ENCODE results near the gene SERPINH1. TPM values are rescaled to one million over a fixed set of nuclear protein-coding genes. Genes with fewer than 3 reads are reported as not detected.

Gene SERPINH1
- total RNA-seq, 1 donor from 2014 or later, result 484 TPM

- Mint-ChIP-seq H3K36me3 (ENCODE audit: unreplicated experiment) (no peaks in the 10 kb centered on the region), H3K9me3 (ENCODE audit: unreplicated experiment) (no peaks in the 10 kb centered on the region), H3K4me3 (ENCODE audit: unreplicated experiment) (peak overlapping the region; percentile 65), H3K4me1 (ENCODE audit: unreplicated experiment) (peaks cover 2% of the 10 kb centered on the region), H3K27me3 (ENCODE audit: unreplicated experiment) (peaks cover 20% of the 10 kb centered on the region), H3K27ac (ENCODE audit: unreplicated experiment) (no peak overlapping the region)
- no peak for DNase-seq (ENCODE audit: extremely low spot score, unreplicated experiment)
- no peak for TF ChIP-seq CTCF (IDR thresholded peaks at IDR 0.05)
Measured at GRCh38 chr11:75523811-75524664, 38.0 kb upstream of the SERPINH1 start.

- no peak for TF ChIP-seq CTCF (IDR thresholded peaks at IDR 0.05)
- DNase-seq (ENCODE audit: extremely low spot score, unreplicated experiment), result no peak
- Mint-ChIP-seq H3K27me3 (ENCODE audit: unreplicated experiment) (peaks cover 25% of the 10 kb centered on the region), H3K36me3 (ENCODE audit: unreplicated experiment) (no peaks in the 10 kb centered on the region), H3K9me3 (ENCODE audit: unreplicated experiment) (no peaks in the 10 kb centered on the region), H3K4me1 (ENCODE audit: unreplicated experiment) (peaks cover 2% of the 10 kb centered on the region), H3K27ac (ENCODE audit: unreplicated experiment) (no peak overlapping the region), H3K4me3 (ENCODE audit: unreplicated experiment) (peak overlapping the region; percentile 65)
Measured at GRCh38 chr11:75524665-75525432, 37.2 kb upstream of the SERPINH1 start.

GRCh38 chr11:75525433-75526191 lies 36.4 kb upstream of the SERPINH1 start, which contains the start of gene GDPD5:
Gene GDPD5 (minus strand): TSS chr11:75525941. CDS start chr11:75477735, 48,206 bp downstream.
- Mint-ChIP-seq H3K4me1 (ENCODE audit: unreplicated experiment) (peaks cover 2% of the 10 kb centered on the region), H3K36me3 (ENCODE audit: unreplicated experiment) (no peaks in the 10 kb centered on the region), H3K27me3 (ENCODE audit: unreplicated experiment) (peaks cover 25% of the 10 kb centered on the region), H3K27ac (ENCODE audit: unreplicated experiment) (no peak within 1 kb of the TSS), H3K9me3 (ENCODE audit: unreplicated experiment) (no peaks in the 10 kb centered on the region), H3K4me3 (ENCODE audit: unreplicated experiment) (peak within 1 kb of the TSS; percentile 77)
- TF ChIP-seq CTCF (IDR thresholded peaks at IDR 0.05), result peak; percentile 71
- DNase-seq (ENCODE audit: extremely low spot score, unreplicated experiment), result peak; percentile 94

- no peak for DNase-seq (ENCODE audit: extremely low spot score, unreplicated experiment)
- Mint-ChIP-seq H3K4me3 (ENCODE audit: unreplicated experiment) (peak overlapping the region; percentile 77), H3K9me3 (ENCODE audit: unreplicated experiment) (no peaks in the 10 kb centered on the region), H3K27me3 (ENCODE audit: unreplicated experiment) (peaks cover 25% of the 10 kb centered on the region), H3K36me3 (ENCODE audit: unreplicated experiment) (no peaks in the 10 kb centered on the region), H3K4me1 (ENCODE audit: unreplicated experiment) (peaks cover 2% of the 10 kb centered on the region), H3K27ac (ENCODE audit: unreplicated experiment) (no peak overlapping the region)
- no peak for TF ChIP-seq CTCF (IDR thresholded peaks at IDR 0.05)
Measured at GRCh38 chr11:75526192-75526541, 35.9 kb upstream of the SERPINH1 start.
